A549 (cell line): Measurements from ENCODE around the gene SLC39A10.

Experiments
- CTCF ChIP-seq: fragments of >200 bp; sonication (Bioruptor Twin); formaldehyde crosslinking; IDR thresholded peaks from 3 replicates; pipeline ENCODE4 v1.5.1; 2016
- PHF8 ChIP-seq: fragments of 200-600 bp; sonication (generic); IDR thresholded peaks from 2 replicates; pipeline ENCODE4 v1.6.1; 2016; ENCODE audit warnings: low read depth, mild to moderate bottlenecking, antibody characterized with exemption, moderate library complexity, borderline replicate concordance
- SMC3 ChIP-seq: fragments of >200 bp; sonication (Bioruptor Twin); formaldehyde crosslinking; IDR thresholded peaks from 3 replicates; pipeline ENCODE4 v1.6.1; 2018; ENCODE audit warnings: inconsistent platforms

- no peak for TF ChIP-seq SMC3
- no peak for TF ChIP-seq CTCF
- TF ChIP-seq PHF8: no peak
Measured at GRCh38 chr2:195737511-195738325, 80.7 kb downstream of the SLC39A10 start.
